ENCODE measurements around the gene CAP1.

The CAP1 gene

GRCh38 chr1:40053138-40053887 is 12.8 kb downstream of the CAP1 start:
- Histone ChIP-seq H3K27me3 (ENCODE audit: control insufficient read depth, insufficient read depth, low read length) (no peaks in the 10 kb centered on the region), H3K36me3 (ENCODE audit: control insufficient read depth, insufficient read depth, low read length) (peaks cover 2% of the 10 kb centered on the region), H3K4me1 (ENCODE audit: control insufficient read depth, insufficient read depth, low read length) (peaks cover 8% of the 10 kb centered on the region), H3K27ac (ENCODE audit: low read depth, low read length) (no peak overlapping the region), H3K4me3 (ENCODE audit: low read length) (no peak overlapping the region), H3K9ac (ENCODE audit: low read length) (no peak overlapping the region)

- Histone ChIP-seq H3K4me3 (ENCODE audit: low read length) (no peak overlapping the region), H3K27ac (ENCODE audit: low read depth, low read length) (no peak overlapping the region), H3K27me3 (ENCODE audit: control insufficient read depth, insufficient read depth, low read length) (no peaks in the 10 kb centered on the region), H3K36me3 (ENCODE audit: control insufficient read depth, insufficient read depth, low read length) (peaks cover 7% of the 10 kb centered on the region), H3K9ac (ENCODE audit: low read length) (no peak overlapping the region), H3K4me1 (ENCODE audit: control insufficient read depth, insufficient read depth, low read length) (peaks cover 5% of the 10 kb centered on the region)
These were observed 16.2 kb downstream of the CAP1 start for GRCh38 chr1:40056519-40057309.

GRCh38 chr1:40057310-40058030 is 16.9 kb downstream of the CAP1 start:
- Histone ChIP-seq H3K27ac (ENCODE audit: low read depth, low read length) (no peak overlapping the region), H3K4me3 (ENCODE audit: low read length) (no peak overlapping the region), H3K36me3 (ENCODE audit: control insufficient read depth, insufficient read depth, low read length) (peaks cover 10% of the 10 kb centered on the region), H3K4me1 (ENCODE audit: control insufficient read depth, insufficient read depth, low read length) (peaks cover 5% of the 10 kb centered on the region), H3K9ac (ENCODE audit: low read length) (no peak overlapping the region), H3K27me3 (ENCODE audit: control insufficient read depth, insufficient read depth, low read length) (no peaks in the 10 kb centered on the region)

GRCh38 chr1:40058097-40058452 is 17.5 kb downstream of the CAP1 start:
- no peak overlapping the region for H3K9ac ChIP-seq (ENCODE audit: low read length)
- no peak overlapping the region for H3K4me3 ChIP-seq (ENCODE audit: low read length)
- H3K36me3 ChIP-seq (ENCODE audit: control insufficient read depth, insufficient read depth, low read length), result peaks cover 10% of the 10 kb centered on the region
- H3K27ac ChIP-seq (ENCODE audit: low read depth, low read length), result no peak overlapping the region
- H3K27me3 ChIP-seq (ENCODE audit: control insufficient read depth, insufficient read depth, low read length), result no peaks in the 10 kb centered on the region
- peaks cover 5% of the 10 kb centered on the region for H3K4me1 ChIP-seq (ENCODE audit: control insufficient read depth, insufficient read depth, low read length)

- H3K4me1 ChIP-seq (ENCODE audit: control insufficient read depth, insufficient read depth, low read length), result peaks cover 5% of the 10 kb centered on the region
- no peak overlapping the region for H3K9ac ChIP-seq (ENCODE audit: low read length)
- H3K27ac ChIP-seq (ENCODE audit: low read depth, low read length), result no peak overlapping the region
- H3K27me3 ChIP-seq (ENCODE audit: control insufficient read depth, insufficient read depth, low read length), result no peaks in the 10 kb centered on the region
- H3K4me3 ChIP-seq (ENCODE audit: low read length), result no peak overlapping the region
- H3K36me3 ChIP-seq (ENCODE audit: control insufficient read depth, insufficient read depth, low read length), result peaks cover 15% of the 10 kb centered on the region
These were observed 18.2 kb downstream of the CAP1 start for GRCh38 chr1:40058453-40059337.

GRCh38 chr1:40059338-40059959 is 18.9 kb downstream of the CAP1 start:
- Histone ChIP-seq H3K4me3 (ENCODE audit: low read length) (no peak overlapping the region), H3K4me1 (ENCODE audit: control insufficient read depth, insufficient read depth, low read length) (peaks cover 5% of the 10 kb centered on the region), H3K27ac (ENCODE audit: low read depth, low read length) (no peak overlapping the region), H3K9ac (ENCODE audit: low read length) (no peak overlapping the region), H3K36me3 (ENCODE audit: control insufficient read depth, insufficient read depth, low read length) (peaks cover 22% of the 10 kb centered on the region), H3K27me3 (ENCODE audit: control insufficient read depth, insufficient read depth, low read length) (no peaks in the 10 kb centered on the region)

DNA sequence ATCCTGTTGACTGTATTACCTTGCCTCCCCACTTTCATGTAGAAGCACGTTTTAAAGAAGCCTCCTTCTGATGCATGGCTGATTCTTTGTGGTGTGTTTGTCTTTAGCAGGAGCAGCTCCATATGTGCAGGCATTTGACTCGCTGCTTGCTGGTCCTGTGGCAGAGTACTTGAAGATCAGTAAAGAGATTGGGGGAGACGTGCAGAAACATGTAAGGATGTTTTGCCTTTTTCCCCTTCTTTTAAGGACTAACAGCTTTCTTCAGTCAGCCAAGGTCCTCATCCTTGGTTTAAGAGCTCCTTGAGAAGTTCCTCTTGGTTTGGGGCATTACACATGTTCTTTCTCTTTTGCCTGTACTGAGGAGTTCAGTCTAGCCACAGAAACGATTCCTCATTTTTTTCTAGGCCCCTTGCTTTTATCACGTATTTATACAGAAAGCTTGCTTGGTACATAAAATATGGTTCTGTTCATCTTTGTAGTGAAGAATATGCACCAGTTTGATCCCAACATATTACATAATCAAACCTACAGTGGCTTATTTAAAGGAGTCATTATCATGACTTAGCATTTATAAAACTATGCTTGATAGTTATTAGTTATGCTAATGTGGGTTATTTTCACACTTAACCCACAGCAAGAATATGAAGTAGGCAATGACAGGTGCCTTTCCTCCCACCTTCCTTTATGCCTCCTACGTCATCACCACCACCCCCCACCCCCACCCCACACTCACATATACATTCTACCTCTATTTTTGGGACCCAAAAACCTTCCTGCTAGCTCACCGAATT is 19.6 kb downstream of the CAP1 start:
- Histone ChIP-seq H3K9ac (ENCODE audit: low read length) (no peak overlapping the region), H3K4me3 (ENCODE audit: low read length) (no peak overlapping the region), H3K27ac (ENCODE audit: low read depth, low read length) (no peak overlapping the region), H3K4me1 (ENCODE audit: control insufficient read depth, insufficient read depth, low read length) (peaks cover 5% of the 10 kb centered on the region), H3K36me3 (ENCODE audit: control insufficient read depth, insufficient read depth, low read length) (peaks cover 28% of the 10 kb centered on the region), H3K27me3 (ENCODE audit: control insufficient read depth, insufficient read depth, low read length) (no peaks in the 10 kb centered on the region)

- Histone ChIP-seq H3K9ac (ENCODE audit: low read length) (no peak overlapping the region), H3K4me3 (ENCODE audit: low read length) (no peak overlapping the region), H3K27me3 (ENCODE audit: control insufficient read depth, insufficient read depth, low read length) (no peaks in the 10 kb centered on the region), H3K27ac (ENCODE audit: low read depth, low read length) (no peak overlapping the region), H3K36me3 (ENCODE audit: control insufficient read depth, insufficient read depth, low read length) (peaks cover 55% of the 10 kb centered on the region), H3K4me1 (ENCODE audit: control insufficient read depth, insufficient read depth, low read length) (no peaks in the 10 kb centered on the region)
These were observed 24.4 kb downstream of the CAP1 start for GRCh38 chr1:40064797-40065499.

- no peak overlapping the region for H3K9ac ChIP-seq (ENCODE audit: low read length)
- peaks cover 63% of the 10 kb centered on the region for H3K36me3 ChIP-seq (ENCODE audit: control insufficient read depth, insufficient read depth, low read length)
- H3K27me3 ChIP-seq (ENCODE audit: control insufficient read depth, insufficient read depth, low read length), result no peaks in the 10 kb centered on the region
- no peaks in the 10 kb centered on the region for H3K4me1 ChIP-seq (ENCODE audit: control insufficient read depth, insufficient read depth, low read length)
- H3K4me3 ChIP-seq (ENCODE audit: low read length), result no peak overlapping the region
- H3K27ac ChIP-seq (ENCODE audit: low read depth, low read length), result no peak overlapping the region
These were observed 26.5 kb downstream of the CAP1 start for GRCh38 chr1:40067023-40067422.

- H3K4me3 ChIP-seq (ENCODE audit: low read length), result no peak overlapping the region
- no peaks in the 10 kb centered on the region for H3K4me1 ChIP-seq (ENCODE audit: control insufficient read depth, insufficient read depth, low read length)
- no peak overlapping the region for H3K27ac ChIP-seq (ENCODE audit: low read depth, low read length)
These were observed 27.3 kb downstream of the CAP1 start for GRCh38 chr1:40067851-40068250.

More at GRCh38 chr1:40067851-40068250, 27.3 kb downstream of the CAP1 start:
- H3K27me3 ChIP-seq (ENCODE audit: control insufficient read depth, insufficient read depth, low read length), result no peaks in the 10 kb centered on the region
- H3K36me3 ChIP-seq (ENCODE audit: control insufficient read depth, insufficient read depth, low read length), result peaks cover 67% of the 10 kb centered on the region
- H3K9ac ChIP-seq (ENCODE audit: low read length), result no peak overlapping the region
